ENCODE data around the gene TMPRSS11A.

GRCh38 chr4:67869580-67870190 lies 93.6 kb downstream of the TMPRSS11A start:
- TF ChIP-seq, protein P1, sequence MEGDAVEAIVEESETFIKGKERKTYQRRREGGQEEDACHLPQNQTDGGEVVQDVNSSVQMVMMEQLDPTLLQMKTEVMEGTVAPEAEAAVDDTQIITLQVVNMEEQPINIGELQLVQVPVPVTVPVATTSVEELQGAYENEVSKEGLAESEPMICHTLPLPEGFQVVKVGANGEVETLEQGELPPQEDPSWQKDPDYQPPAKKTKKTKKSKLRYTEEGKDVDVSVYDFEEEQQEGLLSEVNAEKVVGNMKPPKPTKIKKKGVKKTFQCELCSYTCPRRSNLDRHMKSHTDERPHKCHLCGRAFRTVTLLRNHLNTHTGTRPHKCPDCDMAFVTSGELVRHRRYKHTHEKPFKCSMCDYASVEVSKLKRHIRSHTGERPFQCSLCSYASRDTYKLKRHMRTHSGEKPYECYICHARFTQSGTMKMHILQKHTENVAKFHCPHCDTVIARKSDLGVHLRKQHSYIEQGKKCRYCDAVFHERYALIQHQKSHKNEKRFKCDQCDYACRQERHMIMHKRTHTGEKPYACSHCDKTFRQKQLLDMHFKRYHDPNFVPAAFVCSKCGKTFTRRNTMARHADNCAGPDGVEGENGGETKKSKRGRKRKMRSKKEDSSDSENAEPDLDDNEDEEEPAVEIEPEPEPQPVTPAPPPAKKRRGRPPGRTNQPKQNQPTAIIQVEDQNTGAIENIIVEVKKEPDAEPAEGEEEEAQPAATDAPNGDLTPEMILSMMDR (IDR thresholded peaks at IDR 0.05) = no peak
- TF ChIP-seq REST (IDR thresholded peaks at IDR 0.05; ENCODE audit: insufficient read depth in 1 of 2, low read depth in 2 of 2, low read length in 1 of 2) (no peak), POLR2AphosphoS5 (IDR thresholded peaks at IDR 0.05; ENCODE audit: low read depth, low read length) (no peak), SIN3A (IDR thresholded peaks at IDR 0.05; ENCODE audit: borderline replicate concordance, insufficient read depth, low read depth, low read length) (no peak), TCF7L2 (IDR thresholded peaks at IDR 0.05; ENCODE audit: low read depth, low read length) (no peak)
